Adrenal gland (tissue), 5 donors: ENCODE data around the gene PDGFD.

Experiments used
- POLR2A ChIP-seq, 2 donors: fragments of 450-650 bp; IDR thresholded peaks; one replicate each; pipeline ENCODE4 v1.6.1; 2017; ENCODE audit warnings: antibody characterized with exemption in 2 of 2, mild to moderate bottlenecking in 2 of 2, moderate library complexity in 1 of 2
- TF ChIP-seq, protein P1 (sequence below), 6 experiments: fragments of 450-650 bp in 4 of 6; fragments of 200-600 bp in 2 of 6; sonication (generic) in 1 of 6; IDR thresholded peaks; 1 replicate in 5 of 6; 2 replicates in 1 of 6; pipeline versions ENCODE4 v1.5.1 to v1.8.0; 2016 to 2021; ENCODE audit warnings: antibody characterized with exemption in 6 of 6, mild to moderate bottlenecking in 2 of 6, moderate library complexity in 1 of 6
- donor health status: DM: no; HTN: no; CAD: no.

DNA sequence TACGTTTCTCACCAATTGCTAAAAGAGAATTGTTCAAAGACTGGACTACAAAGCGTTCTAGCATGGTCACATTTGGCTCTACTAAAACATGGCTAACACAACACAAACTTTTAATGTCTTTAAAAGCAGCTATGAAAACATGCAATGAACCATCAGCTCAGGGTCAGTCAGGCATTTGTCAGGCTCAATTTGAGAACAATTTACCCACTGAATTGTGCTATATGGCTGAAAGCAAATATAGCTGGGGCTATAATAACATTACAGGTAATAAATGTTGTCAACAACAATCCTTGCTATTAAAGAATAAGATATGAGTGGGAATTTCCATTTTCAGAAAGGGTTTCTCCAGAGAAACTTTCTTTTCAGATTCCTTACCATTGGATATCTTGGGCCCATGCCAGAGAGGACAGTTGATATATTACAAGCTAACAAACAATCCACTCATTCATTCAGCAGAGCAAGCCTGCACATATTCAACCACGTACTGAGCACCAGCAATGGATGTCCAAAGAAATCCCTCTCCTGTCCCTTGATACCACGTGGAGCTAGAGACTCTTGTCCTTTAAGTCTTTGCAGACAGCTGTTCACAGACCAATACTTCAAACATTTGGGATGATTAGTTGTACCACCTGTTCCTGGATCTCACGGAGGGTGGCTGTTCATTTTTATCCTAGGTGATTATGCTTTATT lies 210.0 kb downstream of the PDGFD start:
- no peak for TF ChIP-seq POLR2A (IDR thresholded peaks at IDR 0.05)
- TF ChIP-seq, protein P1, sequence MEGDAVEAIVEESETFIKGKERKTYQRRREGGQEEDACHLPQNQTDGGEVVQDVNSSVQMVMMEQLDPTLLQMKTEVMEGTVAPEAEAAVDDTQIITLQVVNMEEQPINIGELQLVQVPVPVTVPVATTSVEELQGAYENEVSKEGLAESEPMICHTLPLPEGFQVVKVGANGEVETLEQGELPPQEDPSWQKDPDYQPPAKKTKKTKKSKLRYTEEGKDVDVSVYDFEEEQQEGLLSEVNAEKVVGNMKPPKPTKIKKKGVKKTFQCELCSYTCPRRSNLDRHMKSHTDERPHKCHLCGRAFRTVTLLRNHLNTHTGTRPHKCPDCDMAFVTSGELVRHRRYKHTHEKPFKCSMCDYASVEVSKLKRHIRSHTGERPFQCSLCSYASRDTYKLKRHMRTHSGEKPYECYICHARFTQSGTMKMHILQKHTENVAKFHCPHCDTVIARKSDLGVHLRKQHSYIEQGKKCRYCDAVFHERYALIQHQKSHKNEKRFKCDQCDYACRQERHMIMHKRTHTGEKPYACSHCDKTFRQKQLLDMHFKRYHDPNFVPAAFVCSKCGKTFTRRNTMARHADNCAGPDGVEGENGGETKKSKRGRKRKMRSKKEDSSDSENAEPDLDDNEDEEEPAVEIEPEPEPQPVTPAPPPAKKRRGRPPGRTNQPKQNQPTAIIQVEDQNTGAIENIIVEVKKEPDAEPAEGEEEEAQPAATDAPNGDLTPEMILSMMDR (IDR thresholded peaks at IDR 0.05): no peak
